Measurements from ENCODE around the gene PADI6. TPM values are rescaled to one million over a fixed set of nuclear protein-coding genes. Genes with fewer than 3 reads are reported as not detected.
"Not testable (repeated sequence)": the region's sequence is repeated elsewhere in the genome, so short reads cannot be mapped to it uniquely, and the experiment has no call there.

Gene PADI6
- total RNA-seq, 3 donors from 2014 or later, result not detected

- intact Hi-C loops (cut with DNase I, micrococcal nuclease), result no loop called here
- ATAC-seq, result peak; percentile 80
Measured at GRCh38 chr1:17335821-17336710, 35.9 kb upstream of the PADI6 start.

GRCh38 chr1:17338706-17339493, 33.1 kb upstream of the PADI6 start:
- H3K4me1 ChIP-seq (ENCODE audit: low read depth), result no peaks in the 10 kb centered on the region
- DNase-seq (no peak), ATAC-seq (no peak)
- no peak overlapping the region for H3K4me3 ChIP-seq
- intact Hi-C loops (cut with DNase I, micrococcal nuclease), result no loop called here
- no peaks in the 10 kb centered on the region for H3K9me3 ChIP-seq
- TF ChIP-seq CTCF (IDR thresholded peaks at IDR 0.05), result no peak
- no peaks in the 10 kb centered on the region for H3K36me3 ChIP-seq (ENCODE audit: low read depth)

More at GRCh38 chr1:17335821-17336710, 35.9 kb upstream of the PADI6 start:
- peak in 2 of 3 donors; percentile 81 to 87 for DNase-seq
- TF ChIP-seq CTCF (IDR thresholded peaks at IDR 0.05), result peak; percentile 71
- Histone ChIP-seq H3K36me3 (ENCODE audit: low read depth) (no peaks in the 10 kb centered on the region), H3K4me1 (ENCODE audit: low read depth) (no peaks in the 10 kb centered on the region), H3K4me3 (no peak overlapping the region), H3K9me3 (no peaks in the 10 kb centered on the region)

GRCh38 chr1:17339521-17339920, 32.5 kb upstream of the PADI6 start:
- Histone ChIP-seq H3K4me3 (no peak overlapping the region), H3K4me1 (ENCODE audit: low read depth) (no peaks in the 10 kb centered on the region), H3K36me3 (ENCODE audit: low read depth) (no peaks in the 10 kb centered on the region), H3K9me3 (no peaks in the 10 kb centered on the region)
- intact Hi-C loops (cut with DNase I, micrococcal nuclease), result no loop called here
- ATAC-seq (no peak), DNase-seq (no peak)
- TF ChIP-seq CTCF (IDR thresholded peaks at IDR 0.05), result no peak

- ATAC-seq (no peak), DNase-seq (no peak)
- intact Hi-C loops (cut with DNase I, micrococcal nuclease), result no loop called here
- no peaks in the 10 kb centered on the region for H3K9me3 ChIP-seq
- no peaks in the 10 kb centered on the region for H3K4me1 ChIP-seq (ENCODE audit: low read depth)
- H3K36me3 ChIP-seq (ENCODE audit: low read depth), result no peaks in the 10 kb centered on the region
- no peak overlapping the region for H3K4me3 ChIP-seq
- no peak for TF ChIP-seq CTCF (IDR thresholded peaks at IDR 0.05)
Measured at GRCh38 chr1:17340358-17340757, 31.6 kb upstream of the PADI6 start.

GRCh38 chr1:17342014-17342441, 30.0 kb upstream of the PADI6 start:
- no peak for TF ChIP-seq CTCF (IDR thresholded peaks at IDR 0.05)
- ATAC-seq (no peak), DNase-seq (no peak)
- Histone ChIP-seq H3K9me3 (no peaks in the 10 kb centered on the region), H3K36me3 (ENCODE audit: low read depth) (no peaks in the 10 kb centered on the region), H3K4me3 (no peak overlapping the region), H3K4me1 (ENCODE audit: low read depth) (no peaks in the 10 kb centered on the region)
- intact Hi-C loops (cut with DNase I, micrococcal nuclease), result no loop called here

GRCh38 chr1:17345506-17345905, 26.5 kb upstream of the PADI6 start:
- intact Hi-C loops (cut with DNase I, micrococcal nuclease), result not testable (repeated sequence)

More at GRCh38 chr1:17345506-17345905, 26.5 kb upstream of the PADI6 start:
- not testable (repeated sequence) for H3K9me3 ChIP-seq; H3K4me3 ChIP-seq; H3K4me1 ChIP-seq (ENCODE audit: low read depth); DNase-seq; ATAC-seq; H3K36me3 ChIP-seq (ENCODE audit: low read depth)

All from mucosa of descending colon (tissue), 3 donors.